ENCODE results near the gene SYAP1.
"Not testable (repeated sequence)": the region's sequence is repeated elsewhere in the genome, so short reads cannot be mapped to it uniquely, and the experiment has no call there.

The SYAP1 gene

DNA sequence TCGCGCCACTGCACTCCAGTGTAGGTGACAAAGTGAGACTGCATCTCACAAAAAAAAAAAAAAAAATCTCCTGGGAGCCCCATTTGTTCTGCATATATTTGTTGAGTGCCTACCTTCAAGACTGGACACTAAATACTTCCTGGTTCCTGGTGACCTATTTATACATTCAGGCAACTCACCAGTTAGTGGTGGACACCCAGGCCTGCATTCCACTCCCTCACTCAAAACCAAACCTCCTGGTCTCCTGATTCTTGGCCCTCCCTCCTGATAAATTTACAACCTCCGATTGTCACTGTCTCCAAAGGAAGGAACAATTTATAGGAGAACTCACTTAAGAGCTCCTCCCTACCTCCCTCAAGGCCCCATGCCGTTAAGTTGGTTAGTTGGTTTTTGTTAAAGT is 3.1 kb downstream of the SYAP1 start:
- no peak for DNase-seq (ENCODE audit: low read depth in 1 of 2, low spot score in 1 of 2)

DNA sequence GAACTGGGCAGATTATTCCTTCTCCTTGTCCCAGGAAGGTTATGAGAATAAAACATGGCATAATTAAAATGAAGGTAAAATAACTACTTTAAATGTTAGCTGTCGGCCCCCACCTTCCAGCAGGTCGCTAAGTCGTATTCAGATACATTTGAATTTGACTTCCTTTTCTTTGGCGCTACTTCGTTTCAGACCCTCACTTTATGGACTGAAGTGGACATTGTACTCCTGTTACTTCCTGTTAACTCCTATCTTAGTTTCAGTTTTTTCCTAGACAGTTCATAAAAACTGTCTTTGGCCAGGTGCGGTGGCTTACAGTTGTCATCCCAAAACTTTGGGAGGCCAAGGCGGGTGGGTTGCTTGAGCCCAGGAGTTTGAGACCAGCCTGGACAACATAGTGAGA is 5.7 kb downstream of the SYAP1 start:
- no peak for DNase-seq (ENCODE audit: low read depth in 1 of 2, low spot score in 1 of 2)

DNA sequence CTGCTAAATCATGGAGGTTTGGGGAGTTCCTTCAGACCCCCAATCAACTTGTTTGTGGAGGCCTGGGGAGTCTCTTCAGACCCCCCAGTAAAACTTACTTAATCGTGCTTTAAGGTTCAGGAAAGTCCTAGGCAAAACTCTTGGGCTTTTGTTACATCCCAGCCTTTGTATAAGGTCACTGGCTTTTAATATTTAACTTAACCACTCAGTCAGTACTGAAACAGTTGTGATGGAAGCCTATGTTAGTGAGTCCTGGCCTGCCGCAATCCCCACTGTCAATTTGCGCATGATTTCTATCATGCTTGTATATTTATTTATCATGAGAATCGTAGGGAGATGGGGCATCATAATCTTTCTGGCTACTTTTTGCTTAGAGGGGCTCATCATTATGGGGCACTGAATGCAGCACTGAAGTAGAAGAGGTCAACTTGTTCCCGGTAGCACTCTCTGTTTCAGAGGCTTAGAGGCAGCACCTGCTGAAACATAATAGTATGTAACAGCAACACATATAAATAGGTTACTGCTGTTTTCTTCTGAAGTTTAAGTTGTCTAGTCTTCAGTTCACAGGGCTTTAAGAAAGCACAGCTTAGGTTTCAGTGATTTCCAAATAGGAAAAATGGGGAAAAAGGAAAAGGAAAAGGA is 7.1 kb downstream of the SYAP1 start:
- not testable (repeated sequence) for DNase-seq (ENCODE audit: low read depth in 1 of 2, low spot score in 1 of 2)

DNA sequence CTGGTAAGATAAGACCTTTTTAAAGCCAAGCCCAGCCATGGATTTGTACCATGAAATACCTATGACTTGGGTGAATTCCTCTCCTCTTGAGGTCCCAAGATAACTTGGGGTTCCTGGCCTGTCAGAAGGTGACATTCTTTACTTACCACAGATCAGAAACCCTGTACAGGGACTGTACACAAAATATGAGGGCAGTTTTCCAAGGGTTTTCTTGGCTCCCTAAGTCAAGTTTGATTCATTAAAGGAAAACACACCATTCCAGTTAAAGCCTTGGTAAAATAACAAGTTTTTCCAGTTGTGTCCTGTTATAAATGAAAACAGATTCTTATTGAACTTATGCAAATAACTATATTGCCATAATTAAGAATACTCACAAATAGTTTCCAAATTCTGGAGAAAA is 8.2 kb downstream of the SYAP1 start:
- DNase-seq (ENCODE audit: low read depth in 1 of 2, low spot score in 1 of 2), result no peak

DNA sequence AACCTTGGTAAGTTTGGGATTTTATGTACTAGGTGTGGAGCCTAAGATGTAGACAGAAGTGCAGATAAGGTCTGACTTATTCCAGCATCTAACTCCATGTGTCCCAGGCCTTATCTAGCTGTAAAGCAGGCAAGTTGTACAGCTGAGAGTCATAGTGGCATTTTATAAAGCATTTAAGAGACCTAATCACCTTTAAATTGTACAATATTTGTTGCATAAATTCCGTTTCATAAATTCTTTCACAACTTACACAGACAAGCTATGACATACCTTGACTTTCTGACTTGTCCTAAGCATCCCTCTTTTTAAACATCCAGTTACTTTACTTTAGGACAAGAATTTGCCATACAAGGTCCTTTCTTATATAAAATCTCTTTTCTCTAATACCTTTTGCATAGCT is 11.0 kb downstream of the SYAP1 start:
- DNase-seq (ENCODE audit: low read depth in 1 of 2, low spot score in 1 of 2), result no peak

DNA sequence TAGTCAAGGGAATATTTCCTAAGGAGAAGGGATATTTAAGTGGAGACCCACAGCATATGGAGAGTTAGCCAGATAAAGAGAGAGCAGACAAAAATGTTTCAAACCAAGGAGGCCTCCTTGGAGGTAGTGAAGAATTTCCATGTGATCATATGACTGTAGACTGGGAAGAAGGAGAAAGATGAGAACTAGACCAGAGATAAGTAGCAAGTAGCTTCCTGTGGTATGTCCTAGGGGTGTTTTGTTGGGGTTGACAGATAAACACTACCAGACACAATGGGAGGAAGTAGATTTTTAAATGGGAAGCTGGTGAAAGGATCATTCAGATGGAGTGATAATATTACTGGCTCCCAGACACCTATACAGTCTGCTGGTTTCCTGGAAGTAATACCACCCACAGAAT is 13.6 kb downstream of the SYAP1 start:
- no peak for DNase-seq (ENCODE audit: low read depth in 1 of 2, low spot score in 1 of 2)

DNA sequence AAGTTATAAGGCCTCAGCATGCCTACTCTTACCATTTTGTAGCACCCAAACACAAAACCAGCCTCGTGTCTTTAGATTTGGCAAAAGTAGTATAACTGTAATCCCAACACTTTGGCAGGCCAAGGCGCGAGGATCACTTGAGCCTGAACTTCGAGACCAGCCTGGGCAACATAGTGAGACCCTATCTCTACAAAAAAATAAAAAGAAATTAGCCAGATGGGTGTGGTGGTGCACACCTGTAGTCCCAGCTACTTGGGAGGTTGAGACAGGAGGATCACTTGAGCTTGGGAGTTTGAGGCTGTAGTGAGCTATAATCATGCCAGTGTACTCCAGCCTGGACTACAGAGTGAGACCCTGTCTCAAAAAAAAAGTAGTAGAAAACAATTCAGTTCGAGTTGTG is 17.6 kb downstream of the SYAP1 start:
- no peak for DNase-seq (ENCODE audit: low read depth in 1 of 2, low spot score in 1 of 2)

DNA sequence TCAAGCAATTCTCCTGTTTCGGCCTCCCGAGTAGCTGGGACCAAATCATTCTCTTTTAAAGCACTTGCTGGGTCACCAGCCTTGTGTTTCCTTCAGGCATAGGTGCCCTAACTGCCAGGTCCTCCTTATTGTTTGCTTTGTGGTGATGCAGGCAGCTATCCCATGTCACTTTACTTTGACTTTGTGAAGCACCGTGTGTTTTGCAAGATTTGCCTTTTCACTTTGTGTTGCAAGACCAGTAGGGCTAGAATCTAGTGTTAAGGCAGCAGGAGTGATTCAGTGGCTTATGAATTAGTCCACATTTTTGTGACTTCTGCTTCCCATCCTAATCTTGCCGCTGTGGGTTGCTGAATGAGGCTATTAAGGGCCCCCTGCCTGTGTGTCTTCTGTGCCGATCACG is 20.2 kb downstream of the SYAP1 start:
- no peak for DNase-seq (ENCODE audit: low read depth in 1 of 2, low spot score in 1 of 2)

DNA sequence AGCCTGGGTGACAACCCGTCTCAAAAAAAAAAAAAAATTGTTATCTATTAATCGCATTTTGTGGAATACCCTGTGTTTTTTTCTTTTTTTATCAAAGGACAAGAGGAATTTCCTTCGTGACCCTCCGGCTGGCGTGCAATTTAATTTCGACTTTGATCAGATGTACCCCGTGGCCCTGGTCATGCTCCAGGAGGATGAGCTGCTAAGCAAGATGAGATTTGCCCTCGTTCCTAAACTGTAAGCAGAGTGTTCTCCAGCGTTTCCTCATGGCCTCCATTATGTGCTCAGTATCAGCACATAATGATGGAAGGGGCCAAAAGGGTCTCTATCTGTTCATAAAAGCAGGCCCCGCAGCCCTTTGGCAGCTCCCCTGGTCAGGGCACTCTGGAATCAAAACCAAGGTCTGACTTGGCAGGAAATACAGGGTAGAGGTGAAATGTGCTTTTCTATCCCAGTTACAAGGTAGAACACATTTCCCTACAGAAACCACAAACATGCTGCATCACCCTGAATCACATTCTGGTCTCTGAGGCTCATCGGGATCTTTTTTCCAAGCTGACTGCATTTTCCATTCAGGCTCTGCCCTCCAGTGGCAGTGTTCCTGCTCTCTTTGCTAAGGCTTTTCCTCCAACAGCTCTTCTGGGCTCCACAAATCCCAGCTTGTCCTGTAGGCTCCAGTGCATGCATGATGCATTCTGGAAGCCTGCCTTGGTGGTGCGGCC is 24.4 kb downstream of the SYAP1 start:
- no peak for DNase-seq (ENCODE audit: low read depth in 1 of 2, low spot score in 1 of 2)

DNA sequence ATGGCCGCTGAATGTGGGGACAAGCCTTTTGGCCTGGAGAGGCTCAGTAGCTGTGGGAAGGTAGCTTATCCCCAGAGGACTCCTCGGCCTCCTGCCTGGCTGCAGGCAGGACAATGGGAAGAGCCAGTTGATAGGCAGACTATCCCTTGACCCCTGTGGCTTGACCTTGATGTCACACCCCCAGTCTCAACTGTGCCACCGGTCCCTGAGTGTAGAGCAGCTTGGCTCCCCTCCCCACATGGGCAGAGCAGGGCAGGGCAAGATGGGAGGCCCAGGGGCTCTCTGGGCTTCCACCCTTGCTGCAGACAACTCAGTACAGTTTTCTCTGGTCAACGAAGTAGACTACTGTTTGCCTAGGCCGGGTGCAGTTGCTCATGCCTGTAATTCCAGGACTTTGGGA is 25.7 kb downstream of the SYAP1 start:
- no peak for DNase-seq (ENCODE audit: low read depth in 1 of 2, low spot score in 1 of 2)

DNA sequence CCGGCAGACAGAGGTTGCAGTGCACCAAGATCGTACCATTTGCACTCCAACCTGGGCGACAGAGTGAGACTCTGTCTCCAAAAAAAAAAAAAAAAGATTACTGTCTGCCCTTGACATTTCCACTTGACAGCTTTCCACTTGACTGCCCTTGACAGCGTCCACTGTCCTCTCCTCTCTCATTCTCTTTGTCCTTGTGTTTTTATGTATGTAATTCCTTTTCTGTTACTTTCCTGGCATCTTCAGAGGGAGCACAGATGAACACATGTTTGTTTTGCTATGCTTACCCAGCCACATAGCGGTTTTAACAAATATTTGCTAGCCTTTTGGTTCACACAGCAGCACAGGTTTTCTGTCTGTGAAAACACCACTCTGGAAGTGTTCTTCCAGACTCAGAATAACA is 26.2 kb downstream of the SYAP1 start:
- DNase-seq (ENCODE audit: low read depth in 1 of 2, low spot score in 1 of 2), result no peak

DNA sequence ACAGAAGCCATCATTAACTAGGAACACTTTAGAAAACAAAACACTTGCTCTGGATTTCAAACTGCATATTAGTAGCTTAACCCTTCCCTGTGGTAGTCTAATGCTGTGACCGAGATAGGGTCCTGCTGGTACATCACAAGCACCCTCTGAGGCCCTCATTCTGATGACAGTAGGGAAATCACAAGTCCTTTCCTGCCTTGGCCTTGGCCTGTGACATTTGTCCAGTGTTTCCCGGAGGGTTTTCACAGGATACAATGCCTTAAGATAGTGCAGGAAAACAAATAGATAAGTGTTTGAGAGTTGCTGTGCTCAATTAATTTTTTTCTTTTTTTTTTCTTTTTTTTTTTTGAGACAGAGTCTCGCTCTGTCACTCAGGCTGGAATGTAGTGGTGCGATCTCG is 29.0 kb downstream of the SYAP1 start:
- DNase-seq (ENCODE audit: low read depth in 1 of 2, low spot score in 1 of 2), result no peak

DNA sequence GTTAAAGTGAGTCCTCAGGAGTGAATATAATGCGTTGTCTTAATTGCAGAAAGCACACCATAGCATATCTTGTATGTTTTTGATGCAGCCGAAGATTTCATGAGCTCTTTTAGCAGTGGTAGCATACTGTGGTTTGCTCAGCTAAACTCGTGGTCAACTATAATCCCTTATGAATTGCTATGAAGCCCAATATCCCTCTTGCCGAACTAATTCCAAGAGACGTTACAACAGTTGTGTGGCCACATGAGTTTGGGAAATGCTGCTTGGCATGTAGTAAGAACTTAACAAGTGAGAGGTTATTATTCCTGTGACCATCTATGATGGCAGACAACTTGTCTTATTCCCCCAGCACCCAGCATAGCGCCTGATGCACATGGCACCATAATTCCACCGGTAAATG is 30.7 kb downstream of the SYAP1 start:
- no peak for DNase-seq (ENCODE audit: low read depth in 1 of 2, low spot score in 1 of 2)

DNA sequence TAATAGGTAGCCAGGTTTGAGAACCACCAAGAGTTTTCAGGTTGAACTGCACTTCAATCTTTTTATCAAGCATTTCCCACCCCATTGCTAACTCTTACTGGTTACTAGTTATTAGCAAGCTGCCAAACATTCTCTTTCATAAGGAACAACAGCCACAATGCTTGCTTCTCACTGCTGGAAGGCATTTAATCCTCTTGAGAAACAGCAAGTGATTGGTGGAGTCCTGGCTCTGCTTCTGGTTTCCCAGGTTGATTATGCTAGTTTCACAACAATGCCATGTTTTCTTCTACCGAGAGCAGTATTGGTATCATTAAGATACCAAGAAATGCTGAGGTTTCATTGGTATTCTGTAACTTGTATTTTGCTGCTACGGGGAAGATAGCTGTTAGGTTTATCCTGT is 34.6 kb downstream of the SYAP1 start:
- DNase-seq (ENCODE audit: low read depth in 1 of 2, low spot score in 1 of 2), result no peak

DNA sequence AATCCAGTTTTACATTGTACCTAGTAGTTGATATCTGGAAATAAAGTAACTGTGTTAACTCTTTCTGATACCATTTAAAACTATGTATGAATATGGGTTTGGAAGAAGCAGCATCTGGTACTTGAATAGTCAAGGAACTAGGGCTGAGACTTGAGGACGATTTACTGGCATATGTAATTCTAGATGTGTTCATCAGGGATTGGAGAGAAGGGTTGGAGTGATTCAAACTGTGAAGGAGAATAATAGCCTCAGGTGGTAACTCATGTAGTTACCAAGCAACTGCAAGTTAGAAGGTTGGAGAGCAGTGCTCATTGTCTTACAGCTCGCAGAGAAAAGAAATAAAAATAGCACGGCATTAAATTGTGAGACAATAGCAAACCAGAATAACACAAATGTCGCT is 37.3 kb downstream of the SYAP1 start:
- DNase-seq (ENCODE audit: low read depth in 1 of 2, low spot score in 1 of 2), result no peak

DNA sequence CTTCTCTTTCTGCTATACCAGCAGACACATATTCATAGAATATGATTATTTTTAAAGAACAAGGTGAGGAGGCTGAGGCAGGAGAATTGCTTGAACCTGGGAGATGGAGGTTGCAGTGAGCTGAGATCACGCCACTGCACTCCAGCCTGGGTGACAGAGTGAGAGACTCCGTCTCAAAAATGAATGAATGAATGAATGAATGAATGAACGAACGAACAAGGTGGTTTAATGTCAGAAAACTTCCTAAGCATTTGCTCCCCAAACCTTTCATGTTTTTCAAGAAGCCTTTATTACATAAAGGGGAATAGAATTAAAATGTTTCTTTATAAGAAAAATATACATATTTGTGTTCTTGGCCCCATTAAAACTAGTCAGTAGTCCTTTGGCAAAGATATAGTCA is 42.1 kb downstream of the SYAP1 start:
- DNase-seq (ENCODE audit: low read depth in 1 of 2, low spot score in 1 of 2), result not testable (repeated sequence)

DNA sequence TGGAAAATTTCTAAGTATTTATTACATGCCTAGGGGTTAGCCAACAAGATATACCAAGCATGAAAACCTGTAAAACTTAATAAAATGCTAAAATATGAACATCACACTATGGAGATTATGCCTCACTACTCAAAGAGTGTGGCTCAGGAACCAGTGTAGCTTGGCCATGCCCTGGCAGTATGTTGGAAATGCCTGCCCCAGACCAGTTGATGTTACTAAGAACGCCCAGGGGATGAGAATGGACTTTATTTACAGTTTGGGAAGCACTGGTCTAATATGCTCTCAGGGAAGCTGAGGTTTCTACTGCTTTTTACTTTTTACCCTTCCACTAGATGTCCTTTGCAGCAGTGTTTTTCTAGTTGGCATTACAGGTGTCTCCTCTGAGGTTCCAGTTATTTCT is 43.2 kb downstream of the SYAP1 start:
- DNase-seq (ENCODE audit: low read depth in 1 of 2, low spot score in 1 of 2), result no peak

DNA sequence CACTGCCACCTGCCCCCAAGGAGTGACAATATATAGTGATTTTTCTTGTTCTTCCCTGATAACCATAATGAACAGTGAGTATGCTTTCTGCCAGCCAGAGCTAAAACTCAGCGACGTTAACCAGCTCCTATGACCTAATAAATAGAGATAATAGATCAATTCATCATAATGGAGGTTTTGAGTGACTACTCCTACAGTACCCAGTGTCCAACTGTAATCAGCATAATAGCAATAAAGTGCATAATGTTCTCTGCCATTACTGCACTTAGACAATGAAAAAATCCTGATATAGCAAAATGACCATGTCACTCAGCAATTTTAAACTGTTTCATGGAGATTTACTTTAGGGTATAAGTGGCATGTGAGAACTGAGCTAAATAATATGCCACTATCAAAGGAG is 46.2 kb downstream of the SYAP1 start:
- no peak for DNase-seq (ENCODE audit: low read depth in 1 of 2, low spot score in 1 of 2)

DNA sequence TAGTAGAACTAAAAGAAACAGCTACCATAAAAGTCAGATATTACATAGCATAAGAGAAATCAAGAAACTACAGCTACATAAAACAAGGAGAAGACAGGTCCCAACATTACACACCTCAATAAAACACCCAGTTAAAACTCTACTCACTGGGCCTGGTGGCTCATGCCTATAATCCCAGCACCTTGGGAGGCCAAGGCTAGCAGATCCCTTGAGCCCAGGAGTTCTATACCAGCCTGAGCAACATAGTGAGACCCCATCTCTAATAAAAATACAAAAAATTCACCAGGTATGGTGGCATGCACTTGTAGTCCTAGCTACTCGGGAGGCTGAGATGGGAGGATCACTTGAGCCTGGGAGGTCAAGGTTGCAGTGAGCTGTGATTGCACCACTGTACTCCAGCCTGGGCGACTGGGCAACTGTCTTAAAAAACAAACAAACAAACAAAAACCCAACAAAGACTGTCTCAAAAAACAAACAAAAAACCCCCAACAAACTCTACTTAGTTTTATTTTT is 51.6 kb downstream of the SYAP1 start:
- DNase-seq (ENCODE audit: low read depth in 1 of 2, low spot score in 1 of 2), result no peak

DNA sequence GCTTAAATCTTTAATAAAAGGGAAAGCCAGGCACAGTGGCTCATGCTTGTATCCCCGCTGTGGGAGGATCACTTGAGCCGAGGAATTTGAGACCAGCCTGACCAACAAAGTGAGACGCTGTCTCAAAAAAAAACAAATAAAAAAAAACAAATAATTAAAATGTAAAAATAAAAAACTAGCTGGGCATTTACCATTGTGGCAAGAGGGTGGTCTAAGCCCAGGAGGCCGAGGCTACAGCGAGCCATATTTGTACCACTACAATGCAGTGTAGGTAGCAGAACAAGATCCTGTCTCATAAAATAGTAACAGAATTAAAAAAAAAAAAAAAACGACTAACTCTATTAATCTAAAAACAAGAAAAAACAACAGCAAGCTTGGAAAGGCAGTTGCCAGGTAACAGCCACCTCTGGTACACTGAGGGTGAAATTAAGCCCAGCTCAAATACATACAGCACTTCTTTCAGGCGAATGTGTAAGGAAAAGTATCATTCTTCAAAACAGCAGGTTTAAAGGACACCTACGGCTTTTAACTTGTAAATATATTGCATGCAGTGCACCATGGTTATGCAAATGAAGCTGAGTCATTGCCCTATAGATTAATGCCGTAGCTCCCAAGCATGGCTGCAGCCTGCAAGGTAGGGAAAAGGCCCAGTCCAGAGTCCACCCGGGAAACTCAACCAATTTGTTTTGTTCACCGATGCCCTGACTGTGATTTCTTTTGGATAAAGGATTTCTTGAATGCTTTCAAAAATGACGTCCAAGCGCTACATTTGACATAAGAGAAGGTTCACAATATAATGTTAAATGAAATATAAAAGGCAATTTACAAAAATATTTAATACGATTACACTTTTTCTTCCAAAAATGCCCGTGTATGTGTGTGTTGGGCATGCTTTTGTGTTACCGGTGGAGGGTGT is 52.3 kb downstream of the SYAP1 start:
- DNase-seq (ENCODE audit: low read depth in 1 of 2, low spot score in 1 of 2), result no peak

DNA sequence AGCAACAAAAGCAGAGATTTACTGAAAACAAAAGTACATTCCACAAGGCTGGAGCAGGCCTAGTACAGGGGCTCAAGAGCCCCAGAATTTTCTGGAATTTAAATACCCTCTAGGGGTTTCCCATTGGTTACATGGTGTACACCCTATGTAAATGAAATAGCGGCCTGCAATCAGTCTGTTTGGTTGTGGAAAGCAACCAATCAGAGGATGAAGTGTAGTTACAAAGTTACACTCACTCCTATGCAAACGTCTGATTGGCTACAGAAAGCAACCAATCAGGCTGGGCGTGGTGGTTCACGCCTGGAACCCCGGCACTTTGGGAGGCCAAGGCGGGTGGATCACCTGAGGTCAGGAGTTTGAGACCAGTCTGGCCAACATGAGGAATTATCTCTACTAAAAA is 53.0 kb downstream of the SYAP1 start:
- DNase-seq (ENCODE audit: low read depth in 1 of 2, low spot score in 1 of 2), result no peak

DNA sequence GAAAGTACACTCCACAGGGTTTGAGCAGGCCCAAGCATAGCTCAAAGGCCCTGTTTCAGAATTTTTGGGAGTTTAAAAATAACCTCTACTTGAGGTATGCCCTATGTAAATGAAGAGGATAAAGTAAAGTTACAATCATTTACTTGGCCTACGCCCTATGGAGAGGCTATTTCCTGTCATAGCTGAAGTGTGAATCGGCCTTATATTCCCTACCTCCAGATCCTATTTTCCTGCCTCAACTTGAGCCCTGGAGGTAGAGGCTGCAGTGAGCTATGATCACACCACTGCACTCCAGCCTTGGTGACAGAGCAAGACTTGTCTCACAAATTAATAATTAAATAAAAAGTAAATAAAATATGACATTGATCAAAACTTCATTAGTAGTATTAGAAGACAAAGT is 55.3 kb downstream of the SYAP1 start:
- no peak for DNase-seq (ENCODE audit: low read depth in 1 of 2, low spot score in 1 of 2)
